Astrocyte of the spinal cord (primary cell): Measurements from ENCODE around the gene CYTH2.

Source experiments
- DNase-seq: peaks from one replicate; pipeline ENCODE4 v3.0.0; 2011; ENCODE audit warnings: low read depth, low spot score
- H3K4me3 ChIP-seq: 2 replicates; pipeline ENCODE4 v1.5.1; 2011; ENCODE audit warnings: low read depth, mild to moderate bottlenecking, low read length, moderate library complexity
- in situ Hi-C: cut with HindIII; loops from 2 replicates; pipeline ENCODE4 v1.10.0; 2017; ENCODE audit warnings: low sequenced_read_pairs
- TF ChIP-seq, protein P1 (sequence below): IDR thresholded peaks from 2 replicates; pipeline ENCODE4 v1.5.1; 2012; ENCODE audit warnings: low read depth, mild to moderate bottlenecking, low read length, inconsistent platforms

CYTH2 gene

GRCh38 chr19:48499316-48500090 lies 30.3 kb downstream of the CYTH2 start:
- in situ Hi-C loops, result no loop called here
- TF ChIP-seq, protein P1, sequence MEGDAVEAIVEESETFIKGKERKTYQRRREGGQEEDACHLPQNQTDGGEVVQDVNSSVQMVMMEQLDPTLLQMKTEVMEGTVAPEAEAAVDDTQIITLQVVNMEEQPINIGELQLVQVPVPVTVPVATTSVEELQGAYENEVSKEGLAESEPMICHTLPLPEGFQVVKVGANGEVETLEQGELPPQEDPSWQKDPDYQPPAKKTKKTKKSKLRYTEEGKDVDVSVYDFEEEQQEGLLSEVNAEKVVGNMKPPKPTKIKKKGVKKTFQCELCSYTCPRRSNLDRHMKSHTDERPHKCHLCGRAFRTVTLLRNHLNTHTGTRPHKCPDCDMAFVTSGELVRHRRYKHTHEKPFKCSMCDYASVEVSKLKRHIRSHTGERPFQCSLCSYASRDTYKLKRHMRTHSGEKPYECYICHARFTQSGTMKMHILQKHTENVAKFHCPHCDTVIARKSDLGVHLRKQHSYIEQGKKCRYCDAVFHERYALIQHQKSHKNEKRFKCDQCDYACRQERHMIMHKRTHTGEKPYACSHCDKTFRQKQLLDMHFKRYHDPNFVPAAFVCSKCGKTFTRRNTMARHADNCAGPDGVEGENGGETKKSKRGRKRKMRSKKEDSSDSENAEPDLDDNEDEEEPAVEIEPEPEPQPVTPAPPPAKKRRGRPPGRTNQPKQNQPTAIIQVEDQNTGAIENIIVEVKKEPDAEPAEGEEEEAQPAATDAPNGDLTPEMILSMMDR, result no peak

DNA sequence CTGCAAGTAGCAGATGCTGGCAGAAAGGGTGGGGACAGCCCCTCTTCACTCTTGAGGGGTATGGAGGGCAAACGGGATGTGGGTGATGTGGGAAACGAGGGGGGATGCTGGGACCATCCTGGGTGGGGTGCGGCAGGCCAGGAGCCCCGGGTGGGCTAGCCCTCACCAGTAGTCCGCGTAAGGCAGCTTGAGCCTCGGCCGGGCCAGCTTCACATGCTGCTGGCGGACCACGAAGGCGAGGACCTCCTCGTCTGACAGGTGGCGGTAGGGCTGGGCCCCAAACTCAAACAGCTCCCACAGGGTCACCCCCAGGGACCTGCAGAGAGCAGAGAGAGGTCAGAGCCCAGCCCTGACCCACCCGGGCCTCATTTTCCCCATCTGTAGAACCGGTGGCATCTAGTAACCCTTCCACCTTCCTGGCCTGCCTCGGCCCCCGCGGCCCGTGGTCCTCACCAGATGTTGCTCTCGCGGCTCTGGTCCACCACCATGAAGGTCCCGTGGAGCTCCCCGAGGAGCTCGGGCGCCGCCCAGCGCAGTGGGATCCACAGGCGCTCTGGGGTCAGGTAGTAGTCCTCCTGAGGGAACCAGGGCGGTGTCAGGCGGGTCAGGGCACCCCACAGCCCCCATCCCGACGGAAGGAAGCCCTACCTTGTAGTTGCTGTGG lies 31.8 kb downstream of the CYTH2 start:
- TF ChIP-seq, protein P1, result no peak
- H3K4me3 ChIP-seq, result no peak overlapping the region
- DNase-seq, result no peak
- in situ Hi-C loops, result no loop called here

More at GRCh38 chr19:48499316-48500090, 30.3 kb downstream of the CYTH2 start:
- H3K4me3 ChIP-seq, result no peak overlapping the region
- DNase-seq, result no peak

DNA sequence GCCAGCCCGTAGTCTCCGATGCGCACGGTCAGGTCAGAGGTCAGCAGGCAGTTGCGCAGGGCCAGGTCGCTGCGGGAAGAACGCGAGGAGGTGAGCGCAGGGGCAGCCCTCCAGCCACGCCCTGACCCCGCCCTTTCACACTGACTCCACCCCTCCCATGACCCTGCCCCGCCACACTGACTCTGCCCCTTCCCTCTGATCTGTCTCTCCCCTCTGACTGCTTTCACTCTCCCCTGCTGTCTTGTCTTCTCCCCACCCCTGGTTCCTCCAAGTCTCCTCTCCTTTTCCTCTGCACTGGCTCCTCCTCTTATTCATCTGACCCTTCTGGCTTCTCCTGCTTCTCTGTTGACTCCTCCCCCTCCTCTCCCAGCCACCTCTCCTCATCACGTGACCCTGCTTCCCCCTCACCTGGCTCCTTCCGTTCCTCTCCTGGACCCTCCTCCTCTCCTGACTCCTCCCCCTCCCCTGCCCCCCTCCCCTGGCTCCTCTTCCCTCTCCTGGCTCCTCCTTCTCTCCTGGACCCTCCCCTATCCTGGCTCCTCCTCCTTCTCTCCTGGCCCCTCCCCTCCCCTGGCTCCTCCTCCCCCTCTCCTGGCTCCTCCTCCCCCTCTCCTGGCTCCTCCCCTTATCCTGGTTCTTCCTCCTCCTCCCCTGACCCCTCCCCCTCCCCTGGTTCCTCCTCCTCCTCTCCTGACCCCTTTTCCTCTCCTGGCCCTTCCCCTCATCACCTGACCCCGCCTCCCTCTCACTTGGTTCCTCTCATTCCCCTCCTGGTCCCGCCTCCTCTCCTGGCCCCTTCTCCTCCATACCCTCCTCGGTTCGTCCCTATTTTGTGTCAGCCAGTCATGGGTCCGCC lies 32.6 kb downstream of the CYTH2 start:
- TF ChIP-seq, protein P1, result no peak
- no peak overlapping the region for H3K4me3 ChIP-seq
- in situ Hi-C loops, result no loop called here
- DNase-seq, result no peak

DNA sequence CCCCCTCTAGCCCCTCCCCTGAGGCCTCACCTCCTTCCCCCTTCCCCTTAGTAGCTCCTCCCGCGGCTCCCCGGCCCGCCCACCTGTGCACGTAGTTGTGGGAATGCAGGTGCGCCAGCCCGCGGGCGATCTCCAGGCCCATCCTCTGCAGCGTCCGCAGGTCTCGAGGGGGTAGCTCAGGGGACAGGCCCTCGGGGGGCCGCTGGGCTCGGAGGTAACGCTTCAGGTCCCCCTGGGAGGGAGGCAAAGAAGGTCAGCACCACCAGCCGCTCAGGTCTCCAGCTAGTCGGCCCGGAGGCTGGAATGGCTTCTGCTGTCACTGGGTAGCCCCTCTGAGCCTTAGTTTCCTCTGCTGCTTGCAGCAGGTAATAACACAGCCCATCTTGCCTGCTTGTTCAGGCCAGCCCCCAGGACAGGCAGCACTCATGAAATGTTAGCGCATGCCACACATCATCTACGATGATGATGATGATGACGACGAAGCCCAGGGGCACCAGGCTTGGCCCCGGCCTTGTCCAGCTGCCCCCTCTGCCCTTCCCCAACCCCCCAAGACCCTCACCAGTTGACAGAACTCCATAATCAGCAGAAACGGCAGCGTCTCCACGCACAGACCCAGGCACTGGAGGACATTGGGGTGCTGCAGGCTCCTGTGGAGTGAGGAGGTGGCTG lies 33.3 kb downstream of the CYTH2 start:
- TF ChIP-seq, protein P1, result no peak
- H3K4me3 ChIP-seq, result no peak overlapping the region
- in situ Hi-C loops, result no loop called here
- DNase-seq, result no peak

- TF ChIP-seq, protein P1, result peak; percentile 36
- in situ Hi-C loops, result no loop called here
- peak; percentile 33 for DNase-seq
- H3K4me3 ChIP-seq, result no peak overlapping the region
Measured at GRCh38 chr19:48506138-48506733, 37.1 kb downstream of the CYTH2 start.
